ENCODE measurements around the gene SARM1. TPM values are rescaled to one million over a fixed set of nuclear protein-coding genes. Genes with fewer than 3 reads are reported as not detected.

Gene SARM1
- total and polyA plus RNA-seq, 9 of the 15 experiments (the other 6 are each of a cell fraction or from before 2014, with no cell fraction given) = 0.04 to 0.55 (median 0.11) TPM; not detected in 2

DNA sequence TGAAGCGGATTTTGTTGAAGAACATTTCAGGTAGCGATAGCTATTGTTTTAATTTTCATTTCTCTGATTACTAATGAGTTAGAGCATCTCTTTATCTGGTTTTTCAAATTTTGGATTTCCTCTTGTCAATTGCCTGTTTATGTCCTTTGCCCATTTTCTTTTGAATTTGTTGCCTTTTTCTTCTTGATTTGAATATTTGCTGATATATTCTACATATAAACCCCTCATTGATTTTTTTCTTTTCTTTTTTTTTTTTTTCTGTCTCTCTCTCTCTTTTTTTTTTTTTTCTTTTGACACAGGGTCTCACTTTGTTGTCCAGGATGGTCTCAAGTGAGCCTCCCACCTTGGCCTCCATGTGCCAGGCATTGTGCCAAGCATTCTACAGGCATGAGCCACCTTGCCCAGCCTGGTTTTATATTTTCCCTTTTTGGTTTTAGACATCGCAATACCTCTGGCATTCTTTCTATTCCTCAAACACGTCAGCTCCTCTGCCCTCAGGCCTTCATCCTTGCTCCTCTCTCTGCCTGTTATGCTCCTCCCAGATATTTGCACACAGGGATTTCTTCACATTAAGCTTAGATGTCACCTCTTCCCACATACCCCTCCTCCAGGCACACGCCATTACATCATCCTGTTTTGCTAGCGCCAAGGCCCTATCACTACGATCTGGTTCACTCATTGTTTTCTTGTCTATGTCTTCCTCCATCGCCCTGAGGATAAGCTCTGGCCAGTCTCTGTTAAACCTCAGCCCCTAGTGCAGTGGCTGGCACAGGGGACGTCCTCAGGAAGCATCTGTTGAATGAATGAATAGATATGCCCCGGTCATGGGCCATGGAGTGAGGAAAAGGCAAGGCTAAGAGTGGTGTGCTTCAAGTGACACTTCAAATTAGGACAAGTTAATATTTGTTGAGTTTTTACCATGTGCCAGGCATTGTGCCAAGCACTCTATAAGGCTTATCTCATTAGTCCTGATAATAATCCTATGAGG lies 8.6 kb downstream of the SARM1 start (continued):
- TF ChIP-seq KLF16 (IDR thresholded peaks at IDR 0.05) = no peak
- TF ChIP-seq SPI1 (IDR thresholded peaks at IDR 0.05; ENCODE audit: borderline replicate concordance, low read depth, low read length) = no peak
- TF ChIP-seq, protein P1, sequence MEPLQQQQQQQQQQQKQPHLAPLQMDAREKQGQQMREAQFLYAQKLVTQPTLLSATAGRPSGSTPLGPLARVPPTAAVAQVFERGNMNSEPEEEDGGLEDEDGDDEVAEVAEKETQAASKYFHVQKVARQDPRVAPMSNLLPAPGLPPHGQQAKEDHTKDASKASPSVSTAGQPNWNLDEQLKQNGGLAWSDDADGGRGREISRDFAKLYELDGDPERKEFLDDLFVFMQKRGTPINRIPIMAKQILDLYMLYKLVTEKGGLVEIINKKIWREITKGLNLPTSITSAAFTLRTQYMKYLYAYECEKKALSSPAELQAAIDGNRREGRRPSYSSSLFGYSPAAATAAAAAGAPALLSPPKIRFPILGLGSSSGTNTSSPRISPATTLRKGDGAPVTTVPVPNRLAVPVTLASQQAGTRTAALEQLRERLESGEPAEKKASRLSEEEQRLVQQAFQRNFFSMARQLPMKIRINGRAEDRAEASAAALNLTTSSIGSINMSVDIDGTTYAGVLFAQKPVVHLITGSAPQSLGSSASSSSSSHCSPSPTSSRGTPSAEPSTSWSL (CRISPR knock-in tag; IDR thresholded peaks at IDR 0.05; ENCODE audit: borderline replicate concordance) = no peak
- TF ChIP-seq MEIS2 (IDR thresholded peaks at IDR 0.05; ENCODE audit: partially characterized antibody) = no peak
- TF ChIP-seq RNF2 (IDR thresholded peaks at IDR 0.05) = no peak
- TF ChIP-seq ZNF79 (CRISPR knock-in tag; IDR thresholded peaks at IDR 0.05; ENCODE audit: low read depth) = no peak
- TF ChIP-seq GABPB1 (CRISPR knock-in tag; IDR thresholded peaks at IDR 0.05) = no peak
- TF ChIP-seq TAF7 (tag; IDR thresholded peaks at IDR 0.05) = no peak
- TF ChIP-seq ZBTB17 (CRISPR knock-in tag; IDR thresholded peaks at IDR 0.05) = no peak
- peak; percentile 54; the same call in 1 of the 2 replicates for TF ChIP-seq CEBPG (CRISPR knock-in tag; IDR thresholded peaks at IDR 0.05)
- peak; percentile 85 to 95 for TF ChIP-seq CEBPG (tag; conservative IDR thresholded peaks at IDR 0.05 in 1 of 2, IDR thresholded peaks at IDR 0.05 in 1 of 2)
- TF ChIP-seq, protein P2, sequence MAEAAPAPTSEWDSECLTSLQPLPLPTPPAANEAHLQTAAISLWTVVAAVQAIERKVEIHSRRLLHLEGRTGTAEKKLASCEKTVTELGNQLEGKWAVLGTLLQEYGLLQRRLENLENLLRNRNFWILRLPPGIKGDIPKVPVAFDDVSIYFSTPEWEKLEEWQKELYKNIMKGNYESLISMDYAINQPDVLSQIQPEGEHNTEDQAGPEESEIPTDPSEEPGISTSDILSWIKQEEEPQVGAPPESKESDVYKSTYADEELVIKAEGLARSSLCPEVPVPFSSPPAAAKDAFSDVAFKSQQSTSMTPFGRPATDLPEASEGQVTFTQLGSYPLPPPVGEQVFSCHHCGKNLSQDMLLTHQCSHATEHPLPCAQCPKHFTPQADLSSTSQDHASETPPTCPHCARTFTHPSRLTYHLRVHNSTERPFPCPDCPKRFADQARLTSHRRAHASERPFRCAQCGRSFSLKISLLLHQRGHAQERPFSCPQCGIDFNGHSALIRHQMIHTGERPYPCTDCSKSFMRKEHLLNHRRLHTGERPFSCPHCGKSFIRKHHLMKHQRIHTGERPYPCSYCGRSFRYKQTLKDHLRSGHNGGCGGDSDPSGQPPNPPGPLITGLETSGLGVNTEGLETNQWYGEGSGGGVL (CRISPR knock-in tag; IDR thresholded peaks at IDR 0.05) = no peak
- peak; percentile 89 for TF ChIP-seq ATF7 (IDR thresholded peaks at IDR 0.05)
- TF ChIP-seq MCM3 (IDR thresholded peaks at IDR 0.05) = no peak
- TF ChIP-seq RCOR1 (IDR thresholded peaks at IDR 0.05; ENCODE audit: borderline replicate concordance in 1 of 2, low read depth in 2 of 2, low read length in 2 of 2) = peak in 1 of 2 experiments; percentile 31; a peak in 1 of 4 replicates
- TF ChIP-seq, protein P3, sequence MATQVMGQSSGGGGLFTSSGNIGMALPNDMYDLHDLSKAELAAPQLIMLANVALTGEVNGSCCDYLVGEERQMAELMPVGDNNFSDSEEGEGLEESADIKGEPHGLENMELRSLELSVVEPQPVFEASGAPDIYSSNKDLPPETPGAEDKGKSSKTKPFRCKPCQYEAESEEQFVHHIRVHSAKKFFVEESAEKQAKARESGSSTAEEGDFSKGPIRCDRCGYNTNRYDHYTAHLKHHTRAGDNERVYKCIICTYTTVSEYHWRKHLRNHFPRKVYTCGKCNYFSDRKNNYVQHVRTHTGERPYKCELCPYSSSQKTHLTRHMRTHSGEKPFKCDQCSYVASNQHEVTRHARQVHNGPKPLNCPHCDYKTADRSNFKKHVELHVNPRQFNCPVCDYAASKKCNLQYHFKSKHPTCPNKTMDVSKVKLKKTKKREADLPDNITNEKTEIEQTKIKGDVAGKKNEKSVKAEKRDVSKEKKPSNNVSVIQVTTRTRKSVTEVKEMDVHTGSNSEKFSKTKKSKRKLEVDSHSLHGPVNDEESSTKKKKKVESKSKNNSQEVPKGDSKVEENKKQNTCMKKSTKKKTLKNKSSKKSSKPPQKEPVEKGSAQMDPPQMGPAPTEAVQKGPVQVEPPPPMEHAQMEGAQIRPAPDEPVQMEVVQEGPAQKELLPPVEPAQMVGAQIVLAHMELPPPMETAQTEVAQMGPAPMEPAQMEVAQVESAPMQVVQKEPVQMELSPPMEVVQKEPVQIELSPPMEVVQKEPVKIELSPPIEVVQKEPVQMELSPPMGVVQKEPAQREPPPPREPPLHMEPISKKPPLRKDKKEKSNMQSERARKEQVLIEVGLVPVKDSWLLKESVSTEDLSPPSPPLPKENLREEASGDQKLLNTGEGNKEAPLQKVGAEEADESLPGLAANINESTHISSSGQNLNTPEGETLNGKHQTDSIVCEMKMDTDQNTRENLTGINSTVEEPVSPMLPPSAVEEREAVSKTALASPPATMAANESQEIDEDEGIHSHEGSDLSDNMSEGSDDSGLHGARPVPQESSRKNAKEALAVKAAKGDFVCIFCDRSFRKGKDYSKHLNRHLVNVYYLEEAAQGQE (IDR thresholded peaks at IDR 0.05; ENCODE audit: borderline replicate concordance) = no peak
- TF ChIP-seq, protein P3 (CRISPR knock-in tag; IDR thresholded peaks at IDR 0.05; ENCODE audit: low read depth) = no peak

Data from K562 (cell line).